ENCODE results near the gene FLT1.

FLT1 gene

GRCh38 chr13:28528388-28528787, 33.5 kb upstream of the FLT1 start:
- no peak for DNase-seq

- DNase-seq, result no peak
Observed at GRCh38 chr13:28527629-28528028, 32.7 kb upstream of the FLT1 start.

- no peak for DNase-seq
Observed at GRCh38 chr13:28526876-28527275, 31.9 kb upstream of the FLT1 start.

GRCh38 chr13:28522871-28523270, 27.9 kb upstream of the FLT1 start:
- no peak for DNase-seq

- no peak for DNase-seq
Observed at GRCh38 chr13:28513745-28514144, 18.8 kb upstream of the FLT1 start.

GRCh38 chr13:28510542-28510941, 15.6 kb upstream of the FLT1 start:
- DNase-seq, result no peak

- DNase-seq, result no peak
Observed at GRCh38 chr13:28510066-28510465, 15.1 kb upstream of the FLT1 start.

GRCh38 chr13:28505543-28506135, 10.7 kb upstream of the FLT1 start:
- DNase-seq, result no peak

GRCh38 chr13:28503182-28503967, 8.4 kb upstream of the FLT1 start:
- DNase-seq, result no peak

GRCh38 chr13:28501547-28501946, 6.6 kb upstream of the FLT1 start:
- no peak for DNase-seq

GRCh38 chr13:28499609-28500008, 4.7 kb upstream of the FLT1 start:
- DNase-seq, result no peak

- DNase-seq, result no peak
Observed at GRCh38 chr13:28498481-28499115, 3.7 kb upstream of the FLT1 start.

GRCh38 chr13:28497143-28497876, 2.4 kb upstream of the FLT1 start:
- DNase-seq, result no peak

- no peak for DNase-seq
Observed at GRCh38 chr13:28496188-28496564, 1.2 kb upstream of the FLT1 start.

- no peak for DNase-seq
Observed at GRCh38 chr13:28495538-28496187, 735 bp upstream of the FLT1 start.

GRCh38 chr13:28494504-28494777, 487 bp downstream of the FLT1 start:
- DNase-seq, result no peak

- DNase-seq, result no peak
Observed at GRCh38 chr13:28493740-28494503, 1.0 kb downstream of the FLT1 start.

- DNase-seq, result no peak
Observed at GRCh38 chr13:28492569-28493367, 2.2 kb downstream of the FLT1 start.

- DNase-seq, result no peak
Observed at GRCh38 chr13:28490061-28490460, 4.9 kb downstream of the FLT1 start.

GRCh38 chr13:28489524-28489931, 5.4 kb downstream of the FLT1 start:
- DNase-seq, result no peak

GRCh38 chr13:28488376-28489005, 6.4 kb downstream of the FLT1 start:
- no peak for DNase-seq

Data from stimulated activated CD4-positive, alpha-beta T cell treated with anti-CD3 and anti-CD28 coated beads, Interleukin-4, amount 100 ng/mL, for 1 hour (primary cell).